GM19463 (cell line): ENCODE measurements around the gene TRIM66.

Source experiments
- ATAC-seq: cut with Tn5 transposase; IDR thresholded peaks from one replicate; pipeline ENCODE4 v1.9.1; 2021; ENCODE audit warnings: mild to moderate bottlenecking, moderate library complexity; ENCODE audit not compliant: unreplicated experiment

TRIM66 gene

GRCh38 chr11:8573777-8574176 is 108.7 kb downstream of the TRIM66 start:
- no peak for ATAC-seq

DNA sequence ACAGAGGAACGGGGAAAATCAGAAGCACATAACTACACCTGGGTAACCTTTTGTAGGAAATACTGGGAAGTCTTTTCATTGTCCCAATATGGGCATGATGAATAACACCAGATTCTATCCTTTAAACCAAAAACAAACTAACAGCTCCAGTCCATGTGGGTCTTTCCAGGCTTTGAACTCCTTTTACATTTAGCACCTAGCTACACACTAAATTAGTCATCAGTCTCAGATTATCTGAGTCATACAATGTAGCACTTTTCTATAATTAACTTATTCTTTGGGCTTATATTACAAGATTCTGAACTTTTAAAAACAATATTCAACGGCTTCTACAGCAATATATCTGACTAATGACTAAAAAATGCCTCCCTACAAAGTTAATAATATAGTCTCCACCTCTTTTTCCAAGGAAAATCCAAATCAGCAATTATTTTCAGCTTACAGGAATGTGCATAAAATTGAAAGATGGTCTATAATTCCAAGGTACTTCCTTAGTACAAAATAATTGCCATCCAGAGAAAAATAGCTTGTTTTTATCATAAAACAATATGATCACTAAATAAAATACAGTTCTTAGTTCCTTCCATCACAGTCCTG is 114.8 kb downstream of the TRIM66 start:
- peak; percentile 65 for ATAC-seq

GRCh38 chr11:8566613-8567210 is 115.8 kb downstream of the TRIM66 start:
- ATAC-seq: no peak

GRCh38 chr11:8564526-8564925 is 117.9 kb downstream of the TRIM66 start:
- ATAC-seq: no peak
